Tibial nerve (tissue), 3 donors: Measurements from ENCODE around the gene DNAL4.

Source experiments
- POLR2A ChIP-seq, 2 donors: fragments of 450-650 bp; IDR thresholded peaks; one replicate each; pipeline ENCODE4 v1.6.1; 2017; ENCODE audit warnings: antibody characterized with exemption in 2 of 2, mild to moderate bottlenecking in 2 of 2, moderate library complexity in 2 of 2
- TF ChIP-seq, protein P1 (sequence below), 5 experiments: fragments of 200-600 bp in 3 of 5; fragments of 450-650 bp in 2 of 5; sonication (generic) in 3 of 5; IDR thresholded peaks; one replicate each; pipeline ENCODE4 v1.5.1; 2016 to 2019; ENCODE audit warnings: antibody characterized with exemption in 5 of 5, mild to moderate bottlenecking in 3 of 5, moderate library complexity in 2 of 5

DNA sequence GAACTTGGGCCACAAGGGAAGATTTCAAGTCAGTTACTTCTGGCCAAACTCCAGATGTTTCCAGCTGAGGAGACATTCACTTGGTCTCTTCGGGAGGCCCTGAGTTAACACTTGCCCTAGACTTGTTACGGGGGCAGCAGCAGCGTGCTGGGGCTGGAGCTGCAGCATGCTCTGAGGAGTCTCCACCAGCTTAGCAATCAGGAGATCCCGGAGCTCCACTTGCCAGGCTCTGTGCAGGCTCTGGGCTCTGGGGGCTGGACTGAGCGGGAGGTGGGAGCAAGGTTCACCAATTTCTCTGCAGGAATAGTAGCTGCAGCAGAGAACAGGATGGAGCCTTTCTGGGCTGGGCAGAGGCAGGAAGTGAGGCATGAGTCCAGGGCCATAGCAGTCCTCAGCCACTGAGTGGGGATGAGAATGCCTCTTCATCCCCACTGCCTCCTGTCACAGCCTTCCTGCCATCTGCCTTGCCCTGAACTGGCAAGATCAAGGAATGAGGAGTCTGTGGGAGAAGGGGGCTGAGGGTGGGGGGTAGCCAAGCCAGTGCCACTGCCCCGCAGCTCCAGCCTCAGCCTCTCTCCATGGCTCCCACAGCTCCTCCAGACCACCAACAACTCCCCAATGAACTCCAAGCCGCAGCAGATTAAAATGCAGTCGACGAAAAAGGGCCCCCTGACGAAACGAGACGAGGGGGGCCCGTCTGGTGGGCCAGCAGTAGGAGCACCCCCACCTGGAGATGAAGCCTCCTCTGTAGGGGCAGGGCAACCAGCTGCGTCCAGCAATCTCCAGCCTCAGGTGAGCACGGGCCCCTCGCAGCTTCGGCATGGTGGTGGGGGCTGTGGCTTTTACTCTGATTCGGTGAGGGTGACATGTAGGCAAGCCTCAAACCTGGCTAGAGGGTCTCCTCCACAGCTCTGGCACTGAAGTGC, 64.8 kb downstream of the DNAL4 start:
- TF ChIP-seq, protein P1, sequence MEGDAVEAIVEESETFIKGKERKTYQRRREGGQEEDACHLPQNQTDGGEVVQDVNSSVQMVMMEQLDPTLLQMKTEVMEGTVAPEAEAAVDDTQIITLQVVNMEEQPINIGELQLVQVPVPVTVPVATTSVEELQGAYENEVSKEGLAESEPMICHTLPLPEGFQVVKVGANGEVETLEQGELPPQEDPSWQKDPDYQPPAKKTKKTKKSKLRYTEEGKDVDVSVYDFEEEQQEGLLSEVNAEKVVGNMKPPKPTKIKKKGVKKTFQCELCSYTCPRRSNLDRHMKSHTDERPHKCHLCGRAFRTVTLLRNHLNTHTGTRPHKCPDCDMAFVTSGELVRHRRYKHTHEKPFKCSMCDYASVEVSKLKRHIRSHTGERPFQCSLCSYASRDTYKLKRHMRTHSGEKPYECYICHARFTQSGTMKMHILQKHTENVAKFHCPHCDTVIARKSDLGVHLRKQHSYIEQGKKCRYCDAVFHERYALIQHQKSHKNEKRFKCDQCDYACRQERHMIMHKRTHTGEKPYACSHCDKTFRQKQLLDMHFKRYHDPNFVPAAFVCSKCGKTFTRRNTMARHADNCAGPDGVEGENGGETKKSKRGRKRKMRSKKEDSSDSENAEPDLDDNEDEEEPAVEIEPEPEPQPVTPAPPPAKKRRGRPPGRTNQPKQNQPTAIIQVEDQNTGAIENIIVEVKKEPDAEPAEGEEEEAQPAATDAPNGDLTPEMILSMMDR (IDR thresholded peaks at IDR 0.05), result no peak
- TF ChIP-seq POLR2A (IDR thresholded peaks at IDR 0.05), result no peak
